Measurements from ENCODE around the gene BUB3.

DNA sequence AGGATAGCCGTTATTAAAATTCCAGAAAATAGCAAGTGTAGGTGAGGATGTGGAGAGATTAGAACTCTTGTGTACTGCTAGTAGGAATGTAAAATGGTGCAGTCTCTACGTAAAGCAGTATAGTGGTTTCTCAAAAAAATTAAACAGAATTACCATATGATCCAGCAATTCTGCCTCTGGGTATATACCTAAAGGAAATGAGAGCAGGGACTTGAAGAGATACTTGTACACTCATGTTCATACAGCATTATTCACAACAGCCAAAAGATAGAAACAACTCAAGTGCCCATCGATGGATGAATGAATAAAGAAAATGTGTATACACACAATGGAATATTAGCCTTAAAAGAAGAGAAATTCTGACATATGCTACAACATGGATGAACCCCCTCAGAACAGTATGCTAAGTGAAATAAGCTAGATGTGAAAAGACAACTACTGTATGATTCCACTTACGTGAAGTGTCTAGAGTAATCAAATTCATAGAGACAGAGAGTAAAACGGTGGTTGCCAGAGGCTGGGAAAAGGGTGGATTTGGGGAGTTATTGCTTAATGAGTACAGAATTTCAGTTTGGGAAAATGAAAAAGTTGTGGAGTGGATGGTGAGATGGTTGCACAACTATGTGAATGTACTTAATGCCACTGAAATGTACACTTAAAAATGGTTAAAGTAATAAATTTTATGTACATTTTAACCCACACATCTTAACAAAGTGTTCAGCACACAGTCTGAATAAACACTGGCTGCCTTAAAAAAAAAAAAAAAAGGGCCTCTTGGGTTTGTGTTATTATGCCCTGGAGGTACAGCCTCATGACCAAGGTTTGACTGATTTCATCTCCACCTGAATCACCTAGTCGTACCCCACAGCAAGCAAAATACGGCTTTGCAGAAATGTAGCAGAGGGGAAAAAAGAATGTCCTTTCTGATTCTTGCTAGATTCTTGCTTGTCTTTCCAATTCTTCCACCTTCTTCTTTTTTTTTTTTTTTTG, 26.2 kb downstream of the BUB3 start:
- TF ChIP-seq, protein P1, sequence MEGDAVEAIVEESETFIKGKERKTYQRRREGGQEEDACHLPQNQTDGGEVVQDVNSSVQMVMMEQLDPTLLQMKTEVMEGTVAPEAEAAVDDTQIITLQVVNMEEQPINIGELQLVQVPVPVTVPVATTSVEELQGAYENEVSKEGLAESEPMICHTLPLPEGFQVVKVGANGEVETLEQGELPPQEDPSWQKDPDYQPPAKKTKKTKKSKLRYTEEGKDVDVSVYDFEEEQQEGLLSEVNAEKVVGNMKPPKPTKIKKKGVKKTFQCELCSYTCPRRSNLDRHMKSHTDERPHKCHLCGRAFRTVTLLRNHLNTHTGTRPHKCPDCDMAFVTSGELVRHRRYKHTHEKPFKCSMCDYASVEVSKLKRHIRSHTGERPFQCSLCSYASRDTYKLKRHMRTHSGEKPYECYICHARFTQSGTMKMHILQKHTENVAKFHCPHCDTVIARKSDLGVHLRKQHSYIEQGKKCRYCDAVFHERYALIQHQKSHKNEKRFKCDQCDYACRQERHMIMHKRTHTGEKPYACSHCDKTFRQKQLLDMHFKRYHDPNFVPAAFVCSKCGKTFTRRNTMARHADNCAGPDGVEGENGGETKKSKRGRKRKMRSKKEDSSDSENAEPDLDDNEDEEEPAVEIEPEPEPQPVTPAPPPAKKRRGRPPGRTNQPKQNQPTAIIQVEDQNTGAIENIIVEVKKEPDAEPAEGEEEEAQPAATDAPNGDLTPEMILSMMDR (conservative IDR thresholded peaks at IDR 0.05 in 1 of 2, IDR thresholded peaks at IDR 0.05 in 1 of 2; ENCODE audit: extremely low read depth in 1 of 2, insufficient read depth in 1 of 2, low read depth in 1 of 2, low read length in 2 of 2), result no peak
- TF ChIP-seq EZH2 (IDR thresholded peaks at IDR 0.05; ENCODE audit: borderline replicate concordance, low read length), result no peak

Data from mammary epithelial cell (primary cell).